HG03108 (cell line): ENCODE results near the gene SLC37A4.
"Not testable (repeated sequence)": the region's sequence is repeated elsewhere in the genome, so short reads cannot be mapped to it uniquely, and the experiment has no call there.

Experiments
- ATAC-seq: cut with Tn5 transposase; IDR thresholded peaks from one replicate; pipeline ENCODE4 v1.9.1; 2021; ENCODE audit warnings: moderate library complexity; ENCODE audit not compliant: unreplicated experiment

SLC37A4 gene

GRCh38 chr11:119030329-119031047, at the start of gene SLC37A4:
Gene SLC37A4, minus strand, starts transcription at chr11:119030877.
- peak; percentile 88 for ATAC-seq

DNA sequence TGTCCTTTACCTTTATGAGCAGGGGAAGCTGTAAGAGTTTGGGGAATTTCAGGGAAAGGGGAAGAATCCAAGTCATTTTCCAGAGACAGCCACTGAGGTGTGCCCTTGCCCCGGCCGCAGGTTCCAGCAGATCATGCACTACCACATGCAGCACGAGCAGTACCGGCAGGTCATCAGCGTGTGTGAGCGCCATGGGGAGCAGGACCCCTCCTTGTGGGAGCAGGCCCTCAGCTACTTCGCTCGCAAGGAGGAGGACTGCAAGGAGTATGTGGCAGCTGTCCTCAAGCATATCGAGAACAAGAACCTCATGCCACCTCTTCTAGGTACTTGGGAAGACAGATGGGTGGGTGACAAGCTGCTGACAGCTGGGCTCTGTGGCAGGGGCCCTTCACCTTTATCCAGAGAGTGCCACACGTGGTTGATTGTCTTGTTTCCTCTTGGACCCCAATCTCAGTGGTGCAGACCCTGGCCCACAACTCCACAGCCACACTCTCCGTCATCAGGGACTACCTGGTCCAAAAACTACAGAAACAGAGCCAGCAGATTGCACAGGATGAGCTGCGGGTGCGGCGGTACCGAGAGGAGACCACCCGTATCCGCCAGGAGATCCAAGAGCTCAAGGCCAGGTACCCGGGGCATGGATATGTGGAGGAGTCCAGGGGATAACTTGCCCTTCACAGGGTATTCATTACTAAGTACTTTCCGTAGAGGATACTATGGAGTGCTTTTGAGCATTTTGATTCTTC, 48.2 kb upstream of the SLC37A4 start:
- ATAC-seq, result no peak

- ATAC-seq, result no peak
Measured at GRCh38 chr11:119077839-119078238, 47.2 kb upstream of the SLC37A4 start.

DNA sequence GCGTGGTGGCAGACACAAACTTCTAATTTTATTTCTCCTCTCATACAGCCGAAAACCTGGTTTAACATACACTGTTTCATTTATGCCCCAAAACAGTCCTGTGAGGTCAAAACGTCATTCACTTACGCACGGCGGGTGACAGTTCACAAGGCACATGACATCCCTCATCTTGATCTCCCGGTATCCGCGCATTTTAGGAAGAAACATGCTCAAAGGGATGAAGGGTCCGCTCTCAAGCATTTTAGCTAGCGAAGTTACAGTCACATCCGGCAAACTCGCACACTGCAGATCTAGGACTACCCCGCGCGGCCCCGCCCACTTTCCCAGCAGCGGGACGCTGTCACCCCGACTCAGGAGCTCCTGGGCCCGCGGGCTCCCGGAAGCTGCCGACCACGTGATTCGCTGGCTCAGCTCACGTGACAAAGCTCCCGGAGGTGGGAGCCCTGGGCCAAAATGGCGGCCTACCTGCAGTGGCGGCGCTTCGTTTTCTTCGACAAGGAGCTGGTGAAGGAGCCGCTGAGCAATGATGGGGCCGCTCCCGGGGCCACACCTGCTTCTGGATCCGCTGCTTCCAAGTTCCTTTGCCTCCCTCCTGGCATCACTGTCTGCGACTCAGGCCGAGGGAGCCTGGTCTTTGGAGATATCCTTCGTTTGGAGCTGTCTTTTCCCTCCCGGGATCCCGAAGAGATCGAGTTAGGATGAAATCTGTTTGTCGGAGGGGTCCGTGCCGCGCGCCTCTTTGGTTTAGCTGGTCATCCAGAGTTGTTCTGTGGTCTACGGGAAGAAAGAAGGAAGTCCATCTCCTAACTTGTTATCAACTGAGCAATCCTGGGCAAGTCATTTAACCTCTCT, 36.9 kb upstream of the SLC37A4 start, which contains the start of gene VPS11:
TSS of gene VPS11 (plus strand) at position 448 of the 852 bp plus-strand sequence. CDS start at position 454, 6 bp downstream.
- peak; percentile 91 for ATAC-seq

DNA sequence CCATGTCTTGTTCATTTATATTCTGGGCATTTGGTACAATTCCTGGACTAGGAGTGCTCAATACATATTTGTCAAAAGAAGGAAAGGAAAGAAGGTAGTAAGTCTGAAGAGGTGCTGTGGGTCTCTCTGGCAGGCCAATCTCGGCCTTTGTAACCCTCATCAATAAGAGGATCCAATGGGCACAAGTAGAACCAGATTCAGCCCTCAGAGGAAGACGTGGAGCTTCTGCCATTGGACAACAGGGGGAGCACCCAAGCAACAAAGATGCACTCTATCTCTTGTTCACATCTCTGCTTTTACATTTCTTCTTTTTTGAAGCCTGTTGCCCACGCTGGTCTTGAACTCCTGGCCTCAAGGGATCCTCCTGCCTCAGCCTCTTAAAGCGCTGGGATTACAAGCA, 34.7 kb upstream of the SLC37A4 start:
- ATAC-seq, result no peak

- ATAC-seq, result no peak
Measured at GRCh38 chr11:119062779-119063178, 32.1 kb upstream of the SLC37A4 start.

DNA sequence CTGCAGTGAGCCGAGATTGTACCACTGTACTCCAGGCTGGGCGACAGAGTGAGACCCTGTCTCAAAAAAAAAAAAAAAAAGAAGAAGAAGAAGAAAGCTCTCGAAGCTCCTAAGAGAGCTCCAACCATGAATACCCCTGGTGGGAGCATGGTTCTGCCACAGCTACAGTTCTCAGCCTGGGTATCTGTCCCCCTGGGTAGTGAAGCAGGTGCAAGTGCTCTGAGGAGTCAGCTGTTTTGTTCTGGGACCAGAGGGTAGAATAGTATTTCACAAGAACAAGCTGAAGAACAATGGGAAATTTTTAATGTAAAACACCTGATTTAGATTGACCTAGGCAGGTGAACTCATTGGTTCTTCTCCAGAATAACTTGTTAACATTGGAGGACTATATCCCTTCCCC, 30.6 kb upstream of the SLC37A4 start:
- no peak for ATAC-seq

GRCh38 chr11:119059128-119059527, 28.5 kb upstream of the SLC37A4 start:
- ATAC-seq, result not testable (repeated sequence)

DNA sequence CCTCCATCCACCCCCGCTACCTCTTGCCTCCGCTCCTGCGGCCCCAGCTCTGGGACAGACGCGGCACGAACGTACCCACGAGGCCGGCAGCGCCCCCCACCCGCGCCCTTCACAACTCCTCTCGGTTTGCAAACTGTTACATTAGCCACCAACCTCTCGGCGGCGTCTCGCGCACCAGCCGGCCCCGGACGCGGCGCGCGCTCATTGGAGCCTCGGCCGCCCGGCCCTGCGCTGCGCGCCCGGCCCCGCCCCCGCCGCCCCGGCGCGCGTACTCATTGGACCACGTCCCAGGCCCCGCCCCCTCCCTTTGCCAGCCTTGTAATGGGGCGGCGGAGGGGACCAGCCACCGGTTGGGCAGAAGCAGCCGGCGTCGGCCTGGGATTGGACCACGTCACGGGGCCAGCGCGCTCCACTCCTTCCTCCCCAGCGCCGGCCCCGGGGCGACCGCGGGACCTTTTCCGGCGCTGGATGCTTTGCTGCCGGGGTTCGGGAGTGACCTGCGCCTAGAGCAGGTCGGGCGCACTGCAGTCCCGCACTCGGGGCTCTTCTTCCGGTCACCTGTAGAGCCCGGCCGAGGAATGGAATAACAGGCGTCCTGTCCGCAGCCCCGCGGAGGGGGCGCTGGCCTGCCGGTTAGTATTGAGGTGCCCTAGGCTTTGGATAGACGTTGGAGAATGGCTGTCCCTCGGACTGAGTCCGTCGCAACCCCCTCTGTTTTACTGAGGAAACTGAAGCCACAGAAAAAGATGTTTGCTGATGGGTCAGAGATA, 26.5 kb upstream of the SLC37A4 start, which contains the start of gene HYOU1:
TSS of gene HYOU1 (minus strand) at position 206 of the 770 bp plus-strand sequence. CDS start 1,045 bp downstream, outside the sequence.
- ATAC-seq, result peak; percentile 91

GRCh38 chr11:119056421-119056999, 25.8 kb upstream of the SLC37A4 start:
- ATAC-seq, result peak; percentile 3

DNA sequence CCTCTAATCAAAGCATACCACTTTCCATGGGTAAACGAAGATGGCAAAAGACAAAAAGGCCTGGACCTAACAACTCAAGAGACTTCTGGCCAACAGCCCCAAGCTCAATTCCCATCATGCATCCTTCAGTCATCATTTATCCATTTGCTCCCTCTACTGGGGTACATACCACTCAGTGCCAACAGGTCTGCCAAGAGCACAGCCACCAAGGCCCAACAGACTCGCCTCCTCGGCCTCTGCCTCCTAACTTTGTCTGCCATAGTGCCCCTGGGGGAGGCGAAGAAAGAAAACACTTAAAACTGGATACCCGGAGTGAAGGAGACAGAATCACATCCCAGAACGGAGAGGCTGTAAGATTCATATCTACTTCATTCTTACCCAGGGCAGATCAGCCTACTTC, 25.2 kb upstream of the SLC37A4 start:
- ATAC-seq, result no peak

DNA sequence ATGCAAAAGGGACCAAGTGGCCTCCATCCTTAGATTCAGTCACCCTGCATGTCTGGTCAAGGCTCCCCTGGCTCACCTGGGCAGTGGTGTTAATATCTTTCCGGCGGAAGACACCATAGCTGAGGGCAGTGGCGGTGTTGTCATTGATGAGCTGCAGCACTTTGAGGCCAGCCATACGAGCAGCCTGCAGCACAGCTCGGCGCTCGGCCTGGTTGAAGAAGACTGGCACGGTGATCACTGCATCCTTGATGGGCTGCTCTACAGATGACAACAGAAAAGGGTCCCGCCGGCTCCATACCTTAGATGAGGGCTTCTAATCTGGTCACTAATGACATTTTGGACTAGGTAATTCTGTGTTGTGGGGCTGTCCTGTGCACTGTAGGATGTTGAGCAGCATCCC, 23.7 kb upstream of the SLC37A4 start:
- ATAC-seq, result no peak

DNA sequence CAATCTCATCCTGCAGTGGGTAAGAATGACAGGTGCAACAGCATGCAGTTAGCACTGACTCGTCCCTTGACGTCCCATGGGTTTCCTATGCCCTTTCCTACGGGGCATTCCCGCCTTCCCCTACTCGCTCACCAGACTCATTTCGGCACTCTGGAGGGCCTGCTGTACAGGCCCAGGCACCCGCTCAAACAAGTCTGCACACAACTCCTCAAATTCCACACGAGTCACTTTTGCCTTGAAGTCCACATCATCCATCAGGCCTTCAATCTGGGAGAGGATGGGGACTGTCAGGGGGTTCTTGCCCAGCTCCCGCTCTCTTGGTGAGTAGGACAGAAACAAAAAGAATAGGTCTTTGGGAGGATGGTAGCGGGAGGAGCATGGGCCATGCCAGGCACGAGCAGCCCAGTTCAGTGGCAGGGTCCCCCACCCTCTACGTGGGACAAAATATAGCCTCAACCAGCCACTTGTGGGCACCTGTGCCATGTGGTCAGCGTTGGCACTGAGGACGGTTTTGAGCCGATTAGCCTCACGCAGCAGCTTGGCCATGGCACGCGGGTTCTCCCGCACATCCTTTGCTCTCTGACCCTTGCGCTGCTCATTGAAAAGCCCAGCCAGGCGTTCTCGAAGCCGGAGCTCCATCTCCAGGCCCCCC, 21.6 kb upstream of the SLC37A4 start:
- no peak for ATAC-seq

DNA sequence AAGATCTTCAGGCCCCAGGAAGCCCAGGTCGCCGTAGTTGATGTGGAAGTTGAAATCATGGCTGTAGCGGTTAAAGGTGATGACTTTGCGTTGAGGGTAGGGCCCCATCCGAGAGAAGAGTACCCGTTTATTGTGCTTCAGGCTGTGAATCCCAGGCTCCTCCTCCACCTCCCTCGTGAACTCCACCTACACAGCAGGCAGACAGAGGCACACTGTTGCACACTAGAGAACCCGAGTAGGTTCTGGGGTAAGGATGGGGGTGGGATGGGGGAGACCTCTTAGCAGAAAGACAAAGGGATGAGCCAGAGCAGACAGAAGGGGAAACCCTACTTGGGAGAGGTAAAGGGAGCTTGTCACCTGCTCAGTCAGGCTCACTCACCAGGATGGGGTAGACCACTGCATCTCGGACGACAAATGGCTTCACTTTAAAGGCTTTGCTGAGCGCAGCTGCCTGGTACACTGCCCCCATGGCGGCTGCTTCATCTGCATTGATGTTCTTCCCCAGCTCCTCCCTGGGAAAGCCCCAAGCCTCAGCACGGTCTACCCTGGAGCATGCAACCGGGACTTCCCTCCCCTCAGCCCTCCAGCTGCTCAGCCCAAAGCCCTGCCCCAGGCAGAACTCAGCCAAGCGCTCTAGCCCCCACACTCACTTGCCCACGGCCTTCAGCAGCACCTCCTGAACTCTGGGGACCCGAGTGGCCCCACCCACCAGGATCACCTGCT, 20.9 kb upstream of the SLC37A4 start:
- ATAC-seq, result peak; percentile 41

DNA sequence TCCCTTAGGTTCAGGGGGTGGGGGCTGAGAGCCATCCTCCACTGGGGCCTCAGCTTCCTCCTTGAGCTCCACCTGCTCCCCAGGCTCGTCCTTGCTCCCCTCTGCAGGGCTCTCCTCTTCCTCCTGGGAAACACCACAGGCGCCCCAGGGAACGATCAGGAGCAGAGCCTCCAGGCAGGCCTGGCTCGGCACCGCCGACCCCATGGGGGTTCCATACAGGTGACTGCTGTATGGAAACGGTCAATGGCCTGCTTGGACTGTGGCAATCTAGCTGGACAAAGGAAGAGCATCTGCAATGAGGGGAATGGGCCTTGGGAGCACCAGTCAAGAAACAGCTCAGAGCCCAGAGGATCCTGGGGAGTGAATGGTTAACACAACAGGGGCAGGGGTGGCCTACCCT, 18.4 kb upstream of the SLC37A4 start:
- ATAC-seq, result no peak

GRCh38 chr11:119048644-119049043, 18.0 kb upstream of the SLC37A4 start:
- no peak for ATAC-seq

DNA sequence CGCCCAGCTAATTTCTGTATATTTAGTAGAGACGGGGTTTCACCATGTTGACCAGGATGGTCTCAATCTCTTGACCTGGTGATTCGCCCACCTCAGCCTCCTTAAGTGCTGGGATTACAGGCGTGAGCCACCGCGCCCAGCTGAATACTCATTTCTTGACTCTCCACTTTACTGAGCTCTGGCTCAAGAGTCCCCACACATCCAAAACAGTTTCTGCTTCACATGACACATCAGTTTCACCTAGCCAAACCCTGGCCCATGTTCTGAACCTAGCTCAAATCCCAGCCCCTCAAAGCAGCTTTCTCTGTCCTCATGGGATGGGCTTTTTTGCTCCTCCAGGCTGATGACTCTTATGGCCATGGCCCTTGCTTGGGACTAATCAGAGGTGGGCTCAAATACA, 16.5 kb upstream of the SLC37A4 start:
- ATAC-seq, result no peak

DNA sequence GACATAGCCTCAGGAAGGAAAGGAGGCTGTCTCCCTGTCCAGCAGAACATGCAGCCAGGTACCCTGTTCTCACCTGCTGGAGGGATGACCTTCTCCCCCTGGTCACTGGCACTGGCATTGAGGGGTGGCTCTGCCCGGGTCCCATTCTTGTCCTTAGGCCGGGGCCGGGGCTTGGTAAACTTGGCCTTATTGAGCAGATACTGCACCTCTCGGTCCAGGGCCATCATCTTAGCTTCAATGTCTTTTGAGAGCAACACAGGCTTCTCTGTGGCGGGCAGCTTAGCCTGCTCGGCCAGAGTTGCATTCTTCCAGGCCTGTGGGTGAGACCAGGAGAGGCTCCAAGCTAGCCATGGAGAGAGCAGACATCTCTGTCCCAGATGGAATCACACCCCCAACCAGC, 15.8 kb upstream of the SLC37A4 start:
- ATAC-seq, result no peak

GRCh38 chr11:119044708-119045107, 14.0 kb upstream of the SLC37A4 start:
- no peak for ATAC-seq
